SH-SY5Y (cell line): ENCODE results near the gene ANGPT4.

Source experiments
- GATA2 ChIP-seq: IDR thresholded peaks from 2 replicates; pipeline ENCODE4 v1.6.1; 2011; ENCODE audit warnings: mild to moderate bottlenecking, low read depth, low read length
- GATA3 ChIP-seq: IDR thresholded peaks from 2 replicates; pipeline ENCODE4 v1.6.1; 2011; ENCODE audit warnings: low read depth, mild to moderate bottlenecking, low read length, moderate library complexity

ANGPT4 gene

GRCh38 chr20:840858-841567 is 75.1 kb downstream of the ANGPT4 start:
- TF ChIP-seq GATA3 (no peak), GATA2 (no peak)

GRCh38 chr20:840503-840857 is 75.7 kb downstream of the ANGPT4 start:
- no peak for TF ChIP-seq GATA3
- no peak for TF ChIP-seq GATA2

GRCh38 chr20:839626-840025 is 76.5 kb downstream of the ANGPT4 start:
- no peak for TF ChIP-seq GATA2

GRCh38 chr20:839015-839414 is 77.1 kb downstream of the ANGPT4 start:
- TF ChIP-seq GATA3 (no peak), GATA2 (no peak)

- TF ChIP-seq GATA2 (no peak), GATA3 (no peak)
Observed at GRCh38 chr20:836190-836589, 79.9 kb downstream of the ANGPT4 start.

- TF ChIP-seq GATA3 (no peak), GATA2 (no peak)
Observed at GRCh38 chr20:835608-836045, 80.5 kb downstream of the ANGPT4 start.

- no peak for TF ChIP-seq GATA3
- TF ChIP-seq GATA2, result no peak
Observed at GRCh38 chr20:834151-834746, 81.9 kb downstream of the ANGPT4 start.

GRCh38 chr20:833450-834150 is 82.5 kb downstream of the ANGPT4 start, which contains the start of gene FAM110A:
Gene FAM110A, plus strand, starts transcription at chr20:833715. Its CDS starts 11,090 bp downstream, at chr20:844805.
- TF ChIP-seq GATA3 (no peak), GATA2 (no peak)

GRCh38 chr20:833121-833449 is 83.0 kb downstream of the ANGPT4 start:
- TF ChIP-seq GATA2 (no peak), GATA3 (no peak)

- TF ChIP-seq GATA3, result no peak
- TF ChIP-seq GATA2, result no peak
Observed at GRCh38 chr20:831956-832355, 84.2 kb downstream of the ANGPT4 start.

- no peak for TF ChIP-seq GATA3
- TF ChIP-seq GATA2, result no peak
Observed at GRCh38 chr20:831251-831650, 84.9 kb downstream of the ANGPT4 start.

GRCh38 chr20:830011-830521 is 86.1 kb downstream of the ANGPT4 start:
- no peak for TF ChIP-seq GATA3
- no peak for TF ChIP-seq GATA2

- no peak for TF ChIP-seq GATA2
- TF ChIP-seq GATA3, result no peak
Observed at GRCh38 chr20:829551-829950, 86.6 kb downstream of the ANGPT4 start.

- TF ChIP-seq GATA2, result peak; percentile 75
- TF ChIP-seq GATA3, result no peak; the same call in 1 of the 2 replicates
Observed at GRCh38 chr20:828987-829386, 87.1 kb downstream of the ANGPT4 start.
